GM18508 (cell line): ENCODE results near the gene MNT.

Experiments
- ATAC-seq: cut with Tn5 transposase; IDR thresholded peaks from one replicate; pipeline ENCODE4 v1.9.1; 2021; ENCODE audit warnings: moderate number of reproducible peaks; ENCODE audit not compliant: insufficient read depth, unreplicated experiment

The MNT gene

GRCh38 chr17:2396568-2397246 is 4.2 kb downstream of the MNT start:
- no peak for ATAC-seq

- no peak for ATAC-seq
Measured at GRCh38 chr17:2396192-2396567, 4.7 kb downstream of the MNT start.

DNA sequence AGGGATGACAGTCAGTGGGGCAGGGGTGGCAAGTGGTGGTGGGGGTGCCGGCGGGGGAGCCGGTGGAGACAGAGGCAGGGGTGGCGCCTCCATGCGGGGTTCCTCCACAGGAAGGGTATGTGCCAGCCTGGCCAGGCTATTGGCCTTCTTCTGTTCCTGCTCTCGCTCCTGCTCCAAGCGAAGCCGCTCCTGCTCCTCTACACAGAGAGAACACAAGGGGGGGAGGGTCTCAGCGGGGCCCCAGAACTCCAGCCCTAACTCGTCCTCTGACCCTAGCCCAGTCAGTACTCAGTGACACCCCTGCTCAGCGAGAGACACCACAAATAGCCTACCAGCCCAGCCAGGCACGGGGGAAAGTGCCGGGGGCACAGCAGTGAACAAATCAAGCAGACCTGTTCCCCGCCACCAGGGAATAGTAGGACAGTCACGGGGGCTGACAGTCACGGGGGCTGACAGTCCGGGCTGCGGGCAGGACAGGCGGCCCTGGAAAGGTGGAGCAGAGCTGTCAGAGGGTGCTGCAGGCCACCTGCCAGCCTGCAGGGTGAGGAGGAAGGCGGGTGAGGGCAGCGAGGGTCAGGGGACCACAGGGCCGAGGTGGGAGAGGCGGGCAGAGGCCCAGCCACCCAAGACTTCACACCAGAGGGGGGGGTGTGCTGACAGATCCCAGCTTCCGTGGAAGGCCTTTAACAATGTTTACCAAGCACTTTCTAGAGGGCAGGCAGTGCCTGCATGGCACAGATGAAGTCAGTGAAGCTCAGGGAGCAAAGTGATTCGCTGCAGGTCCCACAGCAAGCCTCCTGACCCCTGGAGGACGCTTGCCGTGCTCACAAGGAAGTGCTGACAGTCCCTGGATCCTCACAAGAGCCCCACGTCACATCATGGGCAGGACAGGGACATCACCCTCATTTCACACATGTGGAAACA is 5.3 kb downstream of the MNT start:
- no peak for ATAC-seq

DNA sequence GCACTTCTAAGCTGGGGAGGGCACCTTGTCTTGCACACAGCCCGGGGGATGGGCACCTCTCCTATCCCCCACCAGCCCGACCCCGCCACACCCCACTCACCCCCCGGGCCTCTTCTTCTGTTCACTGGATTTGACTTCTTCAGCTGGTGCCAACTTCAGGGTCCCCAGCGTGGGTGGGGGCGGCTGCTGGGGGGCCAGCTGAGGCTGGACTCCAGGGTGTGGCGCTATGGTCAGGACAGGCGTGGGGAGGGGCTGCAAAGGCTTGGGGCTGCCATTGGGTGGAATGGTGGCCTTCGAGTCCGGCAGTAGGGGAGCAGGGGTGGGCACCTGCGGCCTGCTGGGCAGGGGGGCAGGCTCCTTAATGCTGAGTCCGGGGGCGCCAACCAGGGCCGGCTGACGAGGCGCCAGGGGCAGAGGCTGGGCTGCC is 6.1 kb downstream of the MNT start:
- ATAC-seq, result no peak

DNA sequence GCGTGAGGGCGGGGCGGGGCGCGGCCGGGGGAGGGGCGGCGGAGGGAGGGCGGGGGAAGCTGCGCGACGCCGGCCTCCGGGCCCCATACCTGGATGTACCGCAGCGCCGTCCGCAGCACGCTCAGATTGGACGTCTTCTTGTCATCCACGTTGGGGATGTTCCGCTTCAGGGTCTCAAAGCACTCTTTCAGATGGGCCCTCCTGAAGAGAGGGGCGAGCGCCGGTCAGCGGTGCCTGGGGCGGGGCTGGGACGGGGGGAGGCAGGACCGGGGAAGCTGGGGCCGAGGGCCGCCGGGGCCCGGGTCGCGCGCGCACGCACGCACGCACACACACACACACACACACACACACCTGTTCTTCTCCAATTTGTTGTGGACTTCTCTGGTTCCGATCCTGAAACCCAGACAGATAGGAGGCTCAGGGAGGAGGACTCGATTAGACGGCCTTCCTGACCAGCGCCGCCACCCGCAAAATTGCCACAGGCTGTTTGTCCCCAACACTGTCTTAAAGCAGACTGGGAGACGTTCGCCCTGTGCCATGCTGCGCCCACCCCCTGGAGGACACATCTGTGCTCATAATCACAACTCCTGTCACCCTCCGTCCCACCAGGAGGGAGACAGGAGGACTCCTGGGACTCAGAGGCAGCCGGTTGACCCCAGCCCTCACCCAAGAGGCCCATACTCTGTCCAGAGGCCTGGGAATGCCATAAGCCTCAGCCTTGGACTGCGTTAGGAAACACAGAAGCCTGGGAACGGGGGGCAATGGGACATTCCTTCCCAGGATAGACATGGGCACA is 6.7 kb downstream of the MNT start:
- no peak for ATAC-seq

- no peak for ATAC-seq
Measured at GRCh38 chr17:2393174-2393953, 7.5 kb downstream of the MNT start.

DNA sequence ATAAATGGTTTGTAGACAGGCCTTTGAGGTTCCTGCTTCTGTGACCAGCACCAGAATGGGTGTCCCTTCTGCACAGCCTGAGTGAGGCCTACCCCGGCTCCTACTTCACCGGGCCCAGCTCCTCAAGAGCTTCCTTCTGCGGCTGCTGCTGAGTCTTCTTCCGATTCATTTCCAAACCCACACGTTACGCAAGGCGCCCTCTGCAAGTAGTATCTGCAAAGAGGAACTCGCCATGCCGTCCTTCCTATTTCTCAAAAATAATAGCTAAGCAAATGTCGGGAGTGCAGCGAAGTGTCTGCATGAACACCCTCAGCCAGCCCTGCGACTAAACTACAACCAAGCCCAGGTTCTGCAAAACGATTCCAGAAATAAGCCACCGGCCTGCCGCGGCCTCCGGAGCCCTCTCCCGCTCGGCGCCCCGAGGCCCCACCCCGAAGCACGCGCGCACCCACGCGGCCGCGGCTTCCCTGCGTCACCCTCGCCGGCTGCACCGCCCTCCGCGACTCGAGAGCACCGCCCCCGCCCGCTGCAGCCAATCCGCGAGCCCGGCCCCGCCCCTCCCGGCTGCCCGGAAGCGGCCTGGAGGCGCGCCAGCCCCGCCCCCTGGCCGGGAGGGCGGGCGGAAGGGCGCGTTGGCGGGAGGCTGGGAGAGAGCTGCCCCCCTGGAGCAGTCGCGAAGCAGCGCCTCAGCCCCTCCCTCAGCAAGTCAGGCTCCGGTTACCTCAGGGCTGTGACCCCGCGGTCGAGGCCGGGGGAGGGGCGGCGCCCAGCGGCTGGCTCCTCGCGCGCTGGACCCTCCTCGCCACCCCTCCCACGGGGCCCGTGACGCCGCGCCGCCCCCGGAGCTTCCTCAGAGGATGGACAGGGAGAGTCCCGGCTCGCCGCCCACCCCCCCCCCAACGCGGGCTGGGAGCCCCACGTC is 8.3 kb downstream of the MNT start:
- no peak for ATAC-seq

DNA sequence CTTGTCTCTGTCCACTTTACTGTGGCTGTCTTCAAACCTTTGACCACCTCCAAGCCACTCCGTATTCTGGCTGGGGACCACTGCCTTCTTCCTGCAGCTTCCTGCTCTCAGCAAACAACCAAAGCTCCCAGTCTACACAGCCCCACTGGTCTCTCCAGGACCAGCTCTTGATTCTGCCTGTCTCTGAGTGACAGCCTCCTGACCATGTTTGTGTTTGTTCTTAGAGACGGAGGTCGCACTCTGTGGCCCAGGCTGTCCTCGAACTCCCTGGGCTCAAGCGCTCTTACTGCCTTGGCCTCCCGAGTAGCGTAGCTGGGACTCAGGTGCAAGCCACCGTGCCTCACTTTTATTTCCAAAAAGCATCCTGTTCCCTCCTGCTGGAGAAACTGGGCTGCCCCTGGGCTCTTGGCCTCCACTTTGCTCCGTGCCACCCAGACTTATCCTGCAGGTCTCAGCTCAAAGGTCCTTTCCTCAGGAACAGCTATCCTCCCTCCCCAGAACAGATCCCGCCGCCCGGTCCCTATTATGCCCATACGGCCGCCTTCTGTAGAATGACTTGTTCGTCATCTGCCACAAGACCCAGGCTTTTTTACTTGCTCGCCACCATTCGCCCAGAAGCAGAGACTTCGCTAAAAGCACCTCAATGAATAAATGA is 9.1 kb downstream of the MNT start:
- ATAC-seq, result no peak

DNA sequence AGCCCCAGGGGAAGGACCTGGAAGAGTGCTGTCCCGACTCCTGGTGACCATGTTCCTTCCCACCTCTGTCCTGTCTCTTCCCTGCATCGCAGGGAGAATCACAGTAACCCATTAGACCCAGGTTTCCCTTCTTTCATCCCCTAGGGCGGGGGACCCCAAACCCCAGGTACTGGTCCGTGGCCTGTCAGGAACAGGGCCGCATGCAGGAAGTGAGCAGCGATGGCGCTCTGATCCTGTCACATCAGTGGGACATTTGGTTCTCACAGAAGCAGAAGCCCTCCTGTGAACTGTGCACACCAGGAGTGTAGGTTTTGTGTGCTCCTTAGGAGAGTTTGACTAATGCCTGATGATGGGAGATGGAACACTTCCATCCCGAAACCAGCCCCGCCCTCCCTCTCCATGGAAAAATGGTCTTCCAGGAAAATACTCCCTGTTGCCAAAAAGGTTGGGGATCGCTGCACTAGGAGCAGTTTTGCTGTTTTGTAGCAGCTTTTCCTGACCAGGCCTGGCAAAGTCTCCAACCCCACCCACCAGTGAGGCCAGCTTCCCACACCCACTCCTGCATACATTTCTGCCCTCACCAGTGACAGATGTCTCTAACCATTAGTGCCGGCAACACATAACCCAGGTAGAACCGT is 10.5 kb downstream of the MNT start:
- ATAC-seq, result no peak

GRCh38 chr17:2388683-2389055 is 12.2 kb downstream of the MNT start:
- no peak for ATAC-seq

DNA sequence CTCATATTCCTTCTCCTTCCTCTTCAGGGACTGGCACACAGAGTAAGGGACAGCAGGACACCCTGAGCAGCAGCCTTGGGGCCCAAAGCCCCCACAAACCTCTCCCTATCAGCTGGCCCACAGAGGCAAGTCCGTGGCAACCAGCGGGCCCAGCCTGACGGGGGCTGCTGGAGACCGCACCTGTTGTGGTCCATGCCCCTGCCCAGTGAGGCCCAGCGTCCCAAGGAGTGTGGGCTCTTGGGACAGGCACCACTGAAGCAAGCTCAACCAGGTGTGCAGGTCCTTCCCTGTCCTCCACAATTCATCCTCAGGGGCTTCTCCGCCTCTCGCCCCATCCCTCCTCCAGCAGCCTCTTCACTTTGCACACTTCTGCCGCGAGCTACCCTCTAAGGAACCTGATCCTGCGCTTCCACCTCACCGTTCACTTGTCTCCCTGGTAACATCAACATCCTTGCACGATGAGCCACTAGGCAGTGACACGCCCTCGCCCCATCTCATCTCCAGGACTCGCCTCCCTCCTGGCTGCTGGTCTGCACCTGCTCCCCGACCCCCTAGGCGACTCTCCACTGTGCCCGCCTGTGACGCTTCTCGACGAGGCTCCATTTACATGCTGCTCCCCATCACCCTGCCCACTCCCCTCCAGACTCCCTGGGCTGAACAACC is 12.7 kb downstream of the MNT start:
- ATAC-seq, result no peak

GRCh38 chr17:2387086-2388019 is 13.5 kb downstream of the MNT start:
- no peak for ATAC-seq

GRCh38 chr17:2386400-2387085 is 14.3 kb downstream of the MNT start:
- no peak for ATAC-seq

DNA sequence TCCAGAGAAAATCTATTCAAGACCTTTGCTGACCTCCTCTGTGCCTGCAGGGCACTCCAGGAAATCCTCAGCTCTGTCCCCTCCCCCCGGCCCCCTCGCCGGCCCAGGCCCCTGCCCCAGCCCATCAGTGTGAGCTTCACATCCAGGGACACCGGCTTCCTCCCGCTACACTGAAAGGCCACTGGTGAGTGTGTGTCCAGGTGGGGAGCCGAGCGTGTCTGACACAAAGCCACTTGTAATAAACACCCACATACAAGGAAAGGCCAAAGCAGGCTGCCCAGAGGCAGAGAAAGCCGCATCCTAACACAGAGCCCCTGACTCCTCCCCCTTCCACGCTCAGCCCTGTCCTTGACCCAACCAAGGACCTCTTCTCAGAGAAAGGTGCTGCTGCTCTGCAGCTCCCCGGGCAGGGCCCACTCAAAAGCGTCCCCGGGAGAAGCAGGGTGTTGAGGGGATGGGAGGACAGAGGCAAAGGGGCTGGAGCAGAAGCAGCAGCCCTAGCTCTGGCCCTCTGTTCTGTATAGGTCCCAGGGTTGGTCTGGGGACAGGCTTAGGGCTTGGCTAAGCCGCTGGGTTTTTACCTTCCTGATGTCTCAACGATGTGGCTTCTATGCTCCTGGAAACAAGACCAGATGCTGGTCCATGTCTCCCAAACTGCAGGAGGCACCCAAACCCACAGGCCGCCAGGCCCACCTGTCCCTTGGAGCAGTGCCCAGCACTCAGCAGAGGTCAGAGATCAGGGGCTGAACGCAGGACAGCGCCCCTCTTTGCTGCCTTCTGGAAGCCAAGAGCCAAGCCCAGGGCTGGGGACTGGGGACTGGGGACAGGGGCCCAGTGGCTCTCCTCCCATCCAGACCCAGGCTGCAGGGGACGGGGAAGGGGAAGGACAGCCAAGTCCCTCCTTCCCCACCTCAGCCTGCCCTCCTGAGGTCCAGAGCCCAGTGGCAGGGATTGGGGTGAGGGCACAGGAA is 15.3 kb downstream of the MNT start:
- no peak for ATAC-seq
